Urinary bladder (tissue), 4 donors: Measurements from ENCODE around the gene TEAD4. TPM values are rescaled to one million over a fixed set of nuclear protein-coding genes. Genes with fewer than 3 reads are reported as not detected.
A peak's percentile ranks its signal among the peaks of the same experiment; 100 is the strongest.

Experiments
- DNase-seq: peaks from one replicate; pipeline ENCODE4 v3.0.0-alpha.2; 2015; ENCODE audit errors: extremely low spot score
- H3K27ac ChIP-seq: one replicate; pipeline ENCODE4 v1.5.1; 2013; ENCODE audit warnings: low read depth, mild to moderate bottlenecking, moderate library complexity
- H3K36me3 ChIP-seq: one replicate; pipeline ENCODE4 v1.6.1; 2013; ENCODE audit warnings: mild to moderate bottlenecking, moderate library complexity; ENCODE audit not compliant: insufficient read depth
- H3K4me1 ChIP-seq: one replicate; pipeline ENCODE4 v1.6.1; 2013; ENCODE audit warnings: mild to moderate bottlenecking, moderate library complexity; ENCODE audit not compliant: insufficient read depth
- H3K4me3 ChIP-seq: one replicate; pipeline ENCODE4 v1.5.1; 2013; ENCODE audit warnings: low read depth, low read length
- WGBS: extraction: QIAGEN DNeasy Blood & Tissue Kit; methylation state at CpG from one replicate; pipeline ENCODE4 v1.1.7; 2013; 5-methylcytosine and 5-hydroxymethylcytosine counted together
- polyA plus RNA-seq: library from polyadenylated mRNA; stranded (reverse); fragments of 200-250 nt; gene quantifications from one replicate; pipeline ENCODE4 v1.2.3, GENCODE V29; 2013
- total RNA-seq: library from RNA; depleted of rRNA; stranded (reverse); fragments of >200 nt; gene quantifications from one replicate; pipeline ENCODE4 v1.2.3, GENCODE V29; 2014
- donor health status: healthy with polysubstance abuse.
- donor health status: healthy.

The TEAD4 gene
- total and polyA plus RNA-seq, 2 donors: 3.7 to 16.3 TPM

DNA sequence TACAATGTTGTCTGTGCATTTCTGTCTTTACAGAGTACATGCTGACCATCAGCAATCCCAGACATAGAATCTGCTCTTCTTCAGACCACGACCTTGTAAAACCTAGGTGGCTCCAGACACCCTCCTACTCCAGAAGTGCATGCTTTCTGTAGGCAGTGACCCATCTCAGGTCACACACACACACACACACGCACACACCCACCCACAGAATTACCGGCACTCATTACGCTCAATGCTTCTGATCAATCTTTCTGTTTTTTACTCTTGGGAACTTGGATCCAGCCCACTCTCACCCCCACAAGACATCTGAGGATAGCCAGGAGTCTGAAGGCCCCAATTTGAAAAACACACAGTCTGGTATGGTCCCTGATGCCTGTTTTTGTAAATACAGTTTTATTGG lies 110.5 kb downstream of the TEAD4 start:
- DNase-seq: no peak
- H3K36me3 ChIP-seq: no peaks in the 10 kb centered on the region
- no peak overlapping the region for H3K4me3 ChIP-seq
- 65% methylated on average over 4 of the region's 4 CpGs for WGBS
- no peak overlapping the region for H3K27ac ChIP-seq
- H3K4me1 ChIP-seq: no peaks in the 10 kb centered on the region

DNA sequence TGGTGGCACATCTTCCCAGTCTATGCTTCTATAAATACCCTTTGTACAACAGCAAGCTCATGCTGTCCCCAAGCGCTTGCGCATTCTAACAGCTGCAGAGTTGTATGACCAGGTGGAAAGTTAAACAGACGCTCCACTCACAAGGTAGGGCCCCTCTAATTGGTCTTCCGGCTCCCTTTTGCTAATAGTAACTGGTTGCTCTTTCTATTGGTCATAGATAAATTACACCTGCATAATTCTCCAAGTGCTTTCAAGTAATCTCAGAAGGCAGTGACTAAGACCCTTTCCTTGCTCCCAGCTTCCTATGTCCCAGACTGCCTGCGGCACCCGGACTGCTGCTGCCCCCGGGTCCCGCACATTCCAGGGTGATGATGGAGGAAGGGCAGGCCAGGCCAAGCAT lies 111.9 kb downstream of the TEAD4 start:
- Histone ChIP-seq H3K27ac (no peak overlapping the region), H3K4me3 (no peak overlapping the region), H3K4me1 (no peaks in the 10 kb centered on the region), H3K36me3 (no peaks in the 10 kb centered on the region)
- WGBS: 94% methylated on average over 8 of the region's 8 CpGs
- no peak for DNase-seq

DNA sequence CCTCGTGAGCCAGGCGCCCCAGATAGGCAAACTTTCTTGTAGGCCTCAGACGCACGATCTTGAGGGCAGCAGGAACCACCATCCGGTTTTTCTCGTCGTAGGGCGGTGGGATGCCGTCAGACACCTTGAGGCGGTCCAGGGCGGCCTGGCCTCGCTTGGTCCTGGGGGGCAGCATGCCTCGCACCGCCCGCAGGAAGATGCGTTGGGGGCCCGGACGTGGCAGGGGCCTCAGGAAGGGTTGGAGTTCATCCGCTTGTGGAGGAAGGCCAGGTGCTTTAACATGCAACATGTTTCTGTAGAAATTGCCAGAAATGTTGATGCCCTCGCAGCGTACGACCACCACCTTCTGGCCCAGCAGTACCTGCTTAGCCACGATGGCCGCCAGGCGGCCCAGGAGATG lies 112.5 kb downstream of the TEAD4 start:
- no peak overlapping the region for H3K27ac ChIP-seq
- H3K36me3 ChIP-seq: no peaks in the 10 kb centered on the region
- 97% methylated on average over 25 of the region's 25 CpGs for WGBS
- H3K4me3 ChIP-seq: no peak overlapping the region
- no peaks in the 10 kb centered on the region for H3K4me1 ChIP-seq
- DNase-seq: no peak

- 14% methylated on average over 13 of the region's 13 CpGs for WGBS
- Histone ChIP-seq H3K4me3 (no peak overlapping the region), H3K4me1 (no peaks in the 10 kb centered on the region), H3K36me3 (no peaks in the 10 kb centered on the region), H3K27ac (no peak overlapping the region)
- DNase-seq: no peak
These were observed 114.4 kb downstream of the TEAD4 start for GRCh38 chr12:3073438-3074250.

DNA sequence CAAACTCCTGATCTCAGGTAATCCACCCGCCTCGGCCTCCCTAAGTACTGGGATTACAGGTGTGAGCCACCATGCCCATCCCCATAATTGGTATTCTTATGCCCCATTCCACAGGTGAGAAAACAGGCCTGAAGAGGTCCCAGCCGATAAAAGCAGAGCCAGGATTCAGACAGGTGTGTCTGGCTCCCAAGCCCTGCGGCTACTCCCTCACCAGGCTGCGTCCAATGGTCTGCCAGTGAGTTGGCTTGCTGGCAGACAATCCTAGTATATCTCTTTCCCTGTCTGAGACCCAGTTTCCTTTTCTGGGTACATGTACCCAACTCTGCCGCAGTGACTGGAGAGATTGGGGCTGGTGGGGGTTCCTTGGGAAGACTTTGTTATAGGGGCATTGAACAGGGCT lies 116.1 kb downstream of the TEAD4 start:
- Histone ChIP-seq H3K36me3 (no peaks in the 10 kb centered on the region), H3K27ac (no peak overlapping the region), H3K4me3 (no peak overlapping the region), H3K4me1 (no peaks in the 10 kb centered on the region)
- no peak for DNase-seq
- WGBS: 96% methylated on average over 6 of the region's 6 CpGs

GRCh38 chr12:3076730-3077571 lies 117.8 kb downstream of the TEAD4 start, which contains the start of gene TSPAN9:
Gene TSPAN9 (plus strand): TSS chr12:3077379. CDS start chr12:3201194, 123,815 bp downstream.
- H3K4me1 ChIP-seq: no peaks in the 10 kb centered on the region
- WGBS: under 1% methylated on average over 89 of the region's 95 CpGs
- no peak for DNase-seq
- H3K36me3 ChIP-seq: no peaks in the 10 kb centered on the region
- peak within 1 kb of the TSS; percentile 96 for H3K4me3 ChIP-seq
- peak within 1 kb of the TSS; percentile 84 for H3K27ac ChIP-seq

DNA sequence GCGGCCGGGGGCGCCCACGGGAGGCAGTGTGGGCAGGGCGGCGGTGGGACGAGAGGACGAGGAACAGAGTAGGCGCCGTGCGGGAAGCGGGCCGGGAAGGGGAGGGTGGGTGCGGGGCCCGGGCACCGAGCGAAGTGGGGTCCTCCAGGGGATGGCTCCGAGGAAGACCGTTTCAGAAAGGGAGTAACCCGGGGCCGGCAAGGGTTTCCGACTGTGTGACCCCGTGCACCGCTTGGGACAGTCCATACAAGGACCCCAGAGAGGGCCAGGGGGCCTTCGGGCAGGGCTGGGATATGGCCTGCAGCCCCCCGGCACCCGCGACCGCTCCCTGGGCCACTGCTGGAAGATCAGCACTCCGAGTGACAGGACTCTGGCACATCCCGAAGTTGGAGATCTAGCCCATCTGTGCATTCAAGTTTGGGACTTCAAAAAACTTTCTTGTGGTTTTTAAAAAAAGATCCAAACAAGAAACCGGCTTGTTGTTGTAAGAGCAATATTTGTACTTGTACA lies 118.4 kb downstream of the TEAD4 start:
- no peak for DNase-seq
- Histone ChIP-seq H3K27ac (peak overlapping the region; percentile 79), H3K36me3 (no peaks in the 10 kb centered on the region), H3K4me1 (no peaks in the 10 kb centered on the region), H3K4me3 (peak overlapping the region; percentile 96)
- WGBS: 1% methylated on average over 32 of the region's 32 CpGs

- Histone ChIP-seq H3K4me1 (no peaks in the 10 kb centered on the region), H3K27ac (no peak overlapping the region), H3K36me3 (no peaks in the 10 kb centered on the region), H3K4me3 (peak overlapping the region; percentile 96)
- WGBS: 43% methylated on average over 10 of the region's 10 CpGs
- no peak for DNase-seq
These were observed 119.1 kb downstream of the TEAD4 start for GRCh38 chr12:3078086-3078820.

DNA sequence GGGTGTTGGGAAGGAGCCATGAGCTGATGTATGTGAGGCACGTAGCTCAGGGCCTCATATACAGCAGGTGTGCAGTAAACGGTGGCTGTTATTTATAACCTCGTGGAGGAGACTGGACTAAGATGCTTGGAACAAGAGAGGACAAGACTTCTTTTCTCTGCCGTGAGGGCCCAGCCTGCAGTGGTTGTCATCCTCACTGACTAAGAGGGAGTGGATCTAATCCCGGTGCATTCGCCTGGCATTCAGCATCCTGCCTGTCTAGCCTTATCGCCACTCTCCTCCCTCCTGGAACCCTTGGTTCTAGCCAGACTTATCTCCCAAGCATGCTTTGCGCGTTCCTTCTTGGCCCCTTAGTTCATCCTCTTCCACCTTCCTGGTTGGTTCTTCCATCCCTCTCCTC lies 121.9 kb downstream of the TEAD4 start:
- Histone ChIP-seq H3K4me1 (no peaks in the 10 kb centered on the region), H3K27ac (no peak overlapping the region), H3K36me3 (no peaks in the 10 kb centered on the region), H3K4me3 (no peak overlapping the region)
- no peak for DNase-seq
- WGBS: 78% methylated on average over 9 of the region's 9 CpGs

DNA sequence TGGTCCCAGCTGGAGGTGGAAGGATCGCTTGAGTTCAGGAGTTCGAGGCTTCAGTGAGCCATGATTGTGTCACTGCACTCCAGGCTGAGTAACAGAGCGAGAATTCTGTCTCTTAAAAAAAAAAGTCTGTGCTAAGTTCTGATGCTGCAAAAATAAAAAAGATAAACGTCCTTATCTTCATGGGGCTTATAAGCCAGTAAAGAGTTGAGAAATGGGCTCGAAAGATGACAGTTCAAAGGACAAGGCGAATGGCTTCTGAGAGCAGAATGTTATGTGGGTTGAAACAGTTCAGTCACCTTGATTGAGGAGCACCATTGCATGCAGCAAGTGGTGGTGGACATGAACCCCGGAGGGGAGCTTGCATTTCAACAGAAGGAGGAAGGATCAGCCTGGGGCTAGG lies 122.7 kb downstream of the TEAD4 start:
- 63% methylated on average over 7 of the region's 7 CpGs for WGBS
- no peaks in the 10 kb centered on the region for H3K4me1 ChIP-seq

GRCh38 chr12:3083241-3083920 lies 124.2 kb downstream of the TEAD4 start:
- WGBS: 74% methylated on average over 6 of the region's 6 CpGs
- Histone ChIP-seq H3K36me3 (no peaks in the 10 kb centered on the region), H3K27ac (no peak overlapping the region), H3K4me3 (no peak overlapping the region), H3K4me1 (no peaks in the 10 kb centered on the region)
- DNase-seq: no peak

More for the DNA sequence above, 122.7 kb downstream of the TEAD4 start:
- Histone ChIP-seq H3K4me3 (no peak overlapping the region), H3K27ac (no peak overlapping the region), H3K36me3 (no peaks in the 10 kb centered on the region)
- no peak for DNase-seq

DNA sequence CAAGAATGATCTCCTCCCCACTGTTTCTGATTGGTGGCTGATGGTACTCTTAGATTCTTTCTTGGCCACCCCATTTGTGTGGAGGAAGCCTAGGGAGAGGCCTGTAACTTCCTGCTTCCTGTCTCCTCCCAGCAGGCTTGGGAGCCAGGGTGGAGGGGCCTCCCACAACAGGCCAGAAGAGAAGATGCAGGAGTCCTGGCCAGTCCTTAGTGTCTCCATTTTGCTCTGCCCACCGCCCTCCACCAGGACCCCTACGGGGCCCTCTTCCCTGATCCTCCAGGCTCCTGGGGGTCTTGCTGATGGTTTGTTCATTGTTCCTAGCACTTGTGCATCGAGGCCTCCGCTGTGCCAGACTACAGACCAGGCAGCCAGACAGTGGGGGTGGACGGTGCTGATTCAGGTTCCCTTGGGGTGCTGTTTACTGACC lies 124.7 kb downstream of the TEAD4 start:
- 78% methylated on average over 5 of the region's 5 CpGs for WGBS
- no peaks in the 10 kb centered on the region for H3K36me3 ChIP-seq
- H3K4me3 ChIP-seq: no peak overlapping the region
- DNase-seq: no peak
- no peak overlapping the region for H3K27ac ChIP-seq
- H3K4me1 ChIP-seq: no peaks in the 10 kb centered on the region

DNA sequence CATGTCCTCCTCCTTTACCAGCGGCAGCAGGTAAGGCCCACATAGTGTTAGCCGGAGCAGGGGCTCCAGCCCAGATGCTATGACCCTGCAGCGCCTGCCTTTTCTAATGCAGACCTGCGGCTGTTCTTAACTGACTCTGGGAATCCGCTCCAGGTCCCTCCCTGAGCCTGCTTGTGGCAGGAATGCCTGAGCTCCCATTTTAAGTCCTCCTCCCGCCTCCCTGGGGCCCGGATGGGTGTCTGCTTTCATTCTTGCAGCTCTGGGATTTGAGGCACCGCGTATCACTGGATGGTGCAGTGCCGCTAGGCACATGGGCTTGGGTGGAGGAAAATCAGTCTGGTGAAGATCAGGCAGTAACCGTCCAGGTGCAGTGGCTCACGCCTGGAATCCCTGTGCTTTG lies 125.5 kb downstream of the TEAD4 start:
- no peak for DNase-seq
- Histone ChIP-seq H3K27ac (no peak overlapping the region), H3K36me3 (no peaks in the 10 kb centered on the region), H3K4me1 (no peaks in the 10 kb centered on the region), H3K4me3 (no peak overlapping the region)
- WGBS: 87% methylated on average over 12 of the region's 12 CpGs
